Neural cell (in vitro differentiated cells): Measurements from ENCODE around the gene RAPGEF3. TPM values are rescaled to one million over a fixed set of nuclear protein-coding genes. Genes with fewer than 3 reads are reported as not detected.

Source experiments
- H2AFZ ChIP-seq: fragments of 200-600, 300-800 bp; sonication (generic), shearing (Covaris generic); 2 replicates; pipeline ENCODE4 v1.6.0; 2014; ENCODE audit warnings: low read depth, mild to moderate bottlenecking, antibody characterized with exemption, low read length, moderate library complexity
- H3F3A ChIP-seq: fragments of 200-600 bp; shearing (Covaris generic); 2 replicates; pipeline ENCODE4 v1.6.1; 2016; ENCODE audit warnings: mild to moderate bottlenecking, moderate library complexity, mixed read lengths, antibody characterized with exemption, low read length; ENCODE audit not compliant: insufficient read depth, poor library complexity, severe bottlenecking
- H3K27ac ChIP-seq: fragments of 200-600, 300-800 bp; sonication (generic), shearing (Covaris generic); 2 replicates; pipeline ENCODE4 v1.5.1; 2014; ENCODE audit warnings: mild to moderate bottlenecking, low read length, moderate library complexity
- H3K27me3 ChIP-seq: fragments of 300-800, 200-600 bp; sonication (generic), shearing (Covaris generic); 2 replicates; pipeline ENCODE4 v1.6.0; 2014; ENCODE audit warnings: mild to moderate bottlenecking, low read depth, low read length, moderate library complexity; ENCODE audit not compliant: insufficient read depth
- H3K36me3 ChIP-seq: fragments of 300-800, 200-600 bp; sonication (generic), shearing (Covaris generic); 2 replicates; pipeline ENCODE4 v1.5.1; 2014; ENCODE audit warnings: mild to moderate bottlenecking, antibody characterized with exemption, low read length, moderate library complexity; ENCODE audit not compliant: insufficient read depth
- H3K4me2 ChIP-seq: fragments of 300-800, 200-600 bp; sonication (generic), shearing (Covaris generic); 2 replicates; pipeline ENCODE4 v1.6.0; 2014; ENCODE audit warnings: mild to moderate bottlenecking, low read length
- H3K4me3 ChIP-seq: fragments of 300-800, 200-600 bp; sonication (generic), shearing (Covaris generic); 2 replicates; pipeline ENCODE4 v1.5.1; 2014; ENCODE audit warnings: mild to moderate bottlenecking, low read length, moderate library complexity
- H3K79me2 ChIP-seq: fragments of 200-600 bp; shearing (Covaris generic); replicated peaks from 2 replicates; pipeline ENCODE4 v1.6.0; 2014; ENCODE audit warnings: mild to moderate bottlenecking, low read length, moderate library complexity; ENCODE audit not compliant: insufficient read depth
- H3K9ac ChIP-seq: fragments of 300-800, 200-600 bp; sonication (generic), shearing (Covaris generic); 2 replicates; pipeline ENCODE4 v1.6.1; 2016; ENCODE audit warnings: mild to moderate bottlenecking, low read length, mixed read lengths
- H3K9me2 ChIP-seq: fragments of 200-600 bp; shearing (Covaris generic); 2 replicates; pipeline ENCODE4 v1.6.1; 2016; ENCODE audit warnings: mild to moderate bottlenecking, low read length, mixed read lengths; ENCODE audit not compliant: insufficient read depth
- H3K9me3 ChIP-seq: fragments of 200-600, 300-800 bp; sonication (generic), shearing (Covaris generic); 2 replicates; pipeline ENCODE4 v1.6.1; 2016; ENCODE audit warnings: mild to moderate bottlenecking, mixed run types, low read length, moderate library complexity, mixed read lengths
- H4K20me1 ChIP-seq: fragments of 200-600 bp; shearing (Covaris generic); 2 replicates; pipeline ENCODE4 v1.6.1; 2016; ENCODE audit warnings: mild to moderate bottlenecking, mixed run types; ENCODE audit not compliant: insufficient read depth
- EP300 ChIP-seq: fragments of 450-650 bp; conservative IDR thresholded peaks from 2 replicates; pipeline ENCODE4 v1.6.1; 2014; ENCODE audit warnings: antibody characterized with exemption, mild to moderate bottlenecking, moderate library complexity; ENCODE audit not compliant: poor library complexity, severe bottlenecking
- EZH2 ChIP-seq: fragments of 200-600, 300-800 bp; shearing (Covaris generic), sonication (generic); IDR thresholded peaks from 2 replicates; pipeline ENCODE4 v1.6.1; 2014; ENCODE audit warnings: antibody characterized with exemption, low read length, borderline replicate concordance, mild to moderate bottlenecking; ENCODE audit not compliant: insufficient read depth, poor library complexity, severe bottlenecking
- MXI1 ChIP-seq: fragments of 450-650 bp; conservative IDR thresholded peaks from 2 replicates; pipeline ENCODE4 v1.6.1; 2014; ENCODE audit warnings: antibody characterized with exemption, mild to moderate bottlenecking; ENCODE audit not compliant: poor library complexity, severe bottlenecking
- RAD21 ChIP-seq: fragments of 450-650 bp; conservative IDR thresholded peaks from 2 replicates; pipeline ENCODE4 v1.6.1; 2014; ENCODE audit warnings: antibody characterized with exemption, mild to moderate bottlenecking, moderate library complexity
- SMC3 ChIP-seq: fragments of 450-650 bp; conservative IDR thresholded peaks from 2 replicates; pipeline ENCODE4 v1.6.1; 2014; ENCODE audit warnings: antibody characterized with exemption, mild to moderate bottlenecking, moderate library complexity; ENCODE audit not compliant: poor library complexity
- TAF1 ChIP-seq: IDR thresholded peaks from 2 replicates; pipeline ENCODE4 v1.6.1; 2012; ENCODE audit warnings: low read depth
- polyA minus RNA-seq: library from RNA; depleted of rRNA, polyadenylated mRNA; stranded (reverse); fragments of >200 nt; gene quantifications from 2 replicates; pipeline ENCODE4 v1.2.3, GENCODE V29; 2014
- polyA plus RNA-seq: library from polyadenylated mRNA; depleted of rRNA; stranded (reverse); fragments of >200 nt; gene quantifications from 2 replicates; pipeline ENCODE4 v1.2.3, GENCODE V29; 2014
- TF ChIP-seq, protein P1 (sequence below): IDR thresholded peaks from 2 replicates; pipeline ENCODE4 v1.6.1; 2012; ENCODE audit warnings: borderline replicate concordance
- TF ChIP-seq, protein P2 (sequence below): fragments of 450-650 bp; IDR thresholded peaks from 2 replicates; pipeline ENCODE4 v1.5.1; 2014; ENCODE audit warnings: antibody characterized with exemption, mild to moderate bottlenecking, moderate library complexity; ENCODE audit not compliant: poor library complexity, severe bottlenecking

The RAPGEF3 gene, protein sequence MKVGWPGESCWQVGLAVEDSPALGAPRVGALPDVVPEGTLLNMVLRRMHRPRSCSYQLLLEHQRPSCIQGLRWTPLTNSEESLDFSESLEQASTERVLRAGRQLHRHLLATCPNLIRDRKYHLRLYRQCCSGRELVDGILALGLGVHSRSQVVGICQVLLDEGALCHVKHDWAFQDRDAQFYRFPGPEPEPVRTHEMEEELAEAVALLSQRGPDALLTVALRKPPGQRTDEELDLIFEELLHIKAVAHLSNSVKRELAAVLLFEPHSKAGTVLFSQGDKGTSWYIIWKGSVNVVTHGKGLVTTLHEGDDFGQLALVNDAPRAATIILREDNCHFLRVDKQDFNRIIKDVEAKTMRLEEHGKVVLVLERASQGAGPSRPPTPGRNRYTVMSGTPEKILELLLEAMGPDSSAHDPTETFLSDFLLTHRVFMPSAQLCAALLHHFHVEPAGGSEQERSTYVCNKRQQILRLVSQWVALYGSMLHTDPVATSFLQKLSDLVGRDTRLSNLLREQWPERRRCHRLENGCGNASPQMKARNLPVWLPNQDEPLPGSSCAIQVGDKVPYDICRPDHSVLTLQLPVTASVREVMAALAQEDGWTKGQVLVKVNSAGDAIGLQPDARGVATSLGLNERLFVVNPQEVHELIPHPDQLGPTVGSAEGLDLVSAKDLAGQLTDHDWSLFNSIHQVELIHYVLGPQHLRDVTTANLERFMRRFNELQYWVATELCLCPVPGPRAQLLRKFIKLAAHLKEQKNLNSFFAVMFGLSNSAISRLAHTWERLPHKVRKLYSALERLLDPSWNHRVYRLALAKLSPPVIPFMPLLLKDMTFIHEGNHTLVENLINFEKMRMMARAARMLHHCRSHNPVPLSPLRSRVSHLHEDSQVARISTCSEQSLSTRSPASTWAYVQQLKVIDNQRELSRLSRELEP
- polyA plus RNA-seq (0.30 and 1.5 TPM in 2 replicates), polyA minus RNA-seq (0.23 and 0.49 TPM in 2 replicates)

DNA sequence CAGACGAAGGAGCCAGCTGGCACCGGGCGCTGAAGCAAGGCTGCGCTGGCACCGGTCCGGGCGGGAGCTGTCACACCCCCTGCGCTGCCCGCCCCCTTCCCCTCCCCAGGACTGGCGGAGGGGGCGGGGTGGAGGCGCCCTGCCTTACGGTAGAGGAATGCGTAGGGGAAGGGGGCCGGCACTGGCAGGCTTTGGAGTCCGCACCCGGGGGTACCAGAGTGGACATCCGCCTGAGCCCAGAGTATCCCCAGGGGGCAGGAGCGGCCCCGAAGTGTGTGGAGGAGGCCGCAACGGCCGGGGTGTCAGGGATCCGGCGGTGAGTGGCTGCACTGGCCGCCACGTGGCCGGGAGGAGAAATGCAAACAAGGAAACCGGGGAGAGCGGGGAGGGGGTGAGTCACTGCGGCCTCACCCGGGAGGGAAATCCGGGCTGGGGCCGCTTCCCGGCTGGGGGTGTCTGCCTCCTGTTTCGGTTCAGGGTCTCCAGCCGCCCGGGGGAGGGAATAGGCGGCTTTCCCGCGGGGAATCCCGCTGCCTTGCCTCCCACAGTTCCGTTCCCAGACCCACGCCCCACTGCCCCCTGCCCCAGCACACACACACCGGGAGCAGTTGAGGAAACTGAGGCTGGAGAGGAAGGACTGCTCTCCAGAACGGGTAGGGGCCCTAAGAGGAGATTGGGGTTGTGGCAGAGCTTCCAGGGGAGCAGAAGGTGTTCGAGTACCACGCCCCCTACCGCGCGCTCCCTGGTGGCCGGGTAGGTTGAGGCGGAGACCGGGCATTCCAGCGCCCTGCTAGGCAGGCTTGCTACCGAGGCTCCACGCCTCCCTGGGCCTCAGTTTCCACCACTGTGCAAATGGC lies at the start of gene RAPGEF3:
Gene RAPGEF3 (minus strand): TSS at position 47 of the 857 bp plus-strand sequence. CDS start 324 bp downstream, outside the sequence.
- Histone ChIP-seq H3F3A (no peaks in the 10 kb centered on the region), H3K4me3 (peak within 1 kb of the TSS; percentile 65), H3K9me3 (no peaks in the 10 kb centered on the region), H3K4me2 (no peak within 1 kb of the TSS), H4K20me1 (no peaks in the 10 kb centered on the region), H2AFZ (peak within 1 kb of the TSS; percentile 69), H3K9ac (peak within 1 kb of the TSS; percentile 43), H3K79me2 (no peaks in the 10 kb centered on the region), H3K9me2 (no peaks in the 10 kb centered on the region), H3K27me3 (peaks cover 7% of the 10 kb centered on the region), H3K27ac (no peak within 1 kb of the TSS), H3K36me3 (no peaks in the 10 kb centered on the region)
- TF ChIP-seq MXI1, result peak; percentile 33
- peak; percentile 29 for TF ChIP-seq RAD21
- peak; percentile 39 for TF ChIP-seq SMC3
- no peak for TF ChIP-seq TAF1
- TF ChIP-seq EZH2, result no peak
- TF ChIP-seq, protein P1, sequence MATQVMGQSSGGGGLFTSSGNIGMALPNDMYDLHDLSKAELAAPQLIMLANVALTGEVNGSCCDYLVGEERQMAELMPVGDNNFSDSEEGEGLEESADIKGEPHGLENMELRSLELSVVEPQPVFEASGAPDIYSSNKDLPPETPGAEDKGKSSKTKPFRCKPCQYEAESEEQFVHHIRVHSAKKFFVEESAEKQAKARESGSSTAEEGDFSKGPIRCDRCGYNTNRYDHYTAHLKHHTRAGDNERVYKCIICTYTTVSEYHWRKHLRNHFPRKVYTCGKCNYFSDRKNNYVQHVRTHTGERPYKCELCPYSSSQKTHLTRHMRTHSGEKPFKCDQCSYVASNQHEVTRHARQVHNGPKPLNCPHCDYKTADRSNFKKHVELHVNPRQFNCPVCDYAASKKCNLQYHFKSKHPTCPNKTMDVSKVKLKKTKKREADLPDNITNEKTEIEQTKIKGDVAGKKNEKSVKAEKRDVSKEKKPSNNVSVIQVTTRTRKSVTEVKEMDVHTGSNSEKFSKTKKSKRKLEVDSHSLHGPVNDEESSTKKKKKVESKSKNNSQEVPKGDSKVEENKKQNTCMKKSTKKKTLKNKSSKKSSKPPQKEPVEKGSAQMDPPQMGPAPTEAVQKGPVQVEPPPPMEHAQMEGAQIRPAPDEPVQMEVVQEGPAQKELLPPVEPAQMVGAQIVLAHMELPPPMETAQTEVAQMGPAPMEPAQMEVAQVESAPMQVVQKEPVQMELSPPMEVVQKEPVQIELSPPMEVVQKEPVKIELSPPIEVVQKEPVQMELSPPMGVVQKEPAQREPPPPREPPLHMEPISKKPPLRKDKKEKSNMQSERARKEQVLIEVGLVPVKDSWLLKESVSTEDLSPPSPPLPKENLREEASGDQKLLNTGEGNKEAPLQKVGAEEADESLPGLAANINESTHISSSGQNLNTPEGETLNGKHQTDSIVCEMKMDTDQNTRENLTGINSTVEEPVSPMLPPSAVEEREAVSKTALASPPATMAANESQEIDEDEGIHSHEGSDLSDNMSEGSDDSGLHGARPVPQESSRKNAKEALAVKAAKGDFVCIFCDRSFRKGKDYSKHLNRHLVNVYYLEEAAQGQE, result no peak
- TF ChIP-seq, protein P2, sequence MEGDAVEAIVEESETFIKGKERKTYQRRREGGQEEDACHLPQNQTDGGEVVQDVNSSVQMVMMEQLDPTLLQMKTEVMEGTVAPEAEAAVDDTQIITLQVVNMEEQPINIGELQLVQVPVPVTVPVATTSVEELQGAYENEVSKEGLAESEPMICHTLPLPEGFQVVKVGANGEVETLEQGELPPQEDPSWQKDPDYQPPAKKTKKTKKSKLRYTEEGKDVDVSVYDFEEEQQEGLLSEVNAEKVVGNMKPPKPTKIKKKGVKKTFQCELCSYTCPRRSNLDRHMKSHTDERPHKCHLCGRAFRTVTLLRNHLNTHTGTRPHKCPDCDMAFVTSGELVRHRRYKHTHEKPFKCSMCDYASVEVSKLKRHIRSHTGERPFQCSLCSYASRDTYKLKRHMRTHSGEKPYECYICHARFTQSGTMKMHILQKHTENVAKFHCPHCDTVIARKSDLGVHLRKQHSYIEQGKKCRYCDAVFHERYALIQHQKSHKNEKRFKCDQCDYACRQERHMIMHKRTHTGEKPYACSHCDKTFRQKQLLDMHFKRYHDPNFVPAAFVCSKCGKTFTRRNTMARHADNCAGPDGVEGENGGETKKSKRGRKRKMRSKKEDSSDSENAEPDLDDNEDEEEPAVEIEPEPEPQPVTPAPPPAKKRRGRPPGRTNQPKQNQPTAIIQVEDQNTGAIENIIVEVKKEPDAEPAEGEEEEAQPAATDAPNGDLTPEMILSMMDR, result peak; percentile 67
- TF ChIP-seq EP300, result no peak
